LNCAP (cell line): ENCODE data around the gene ALDOA.

Source experiments
- CTCF ChIP-seq: fragments of 450-650 bp; IDR thresholded peaks from 2 replicates; pipeline ENCODE4 v1.5.1; 2017; ENCODE audit warnings: mild to moderate bottlenecking

Gene ALDOA

GRCh38 chr16:30025156-30025555 lies 40.4 kb upstream of the ALDOA start:
- no peak for TF ChIP-seq CTCF

DNA sequence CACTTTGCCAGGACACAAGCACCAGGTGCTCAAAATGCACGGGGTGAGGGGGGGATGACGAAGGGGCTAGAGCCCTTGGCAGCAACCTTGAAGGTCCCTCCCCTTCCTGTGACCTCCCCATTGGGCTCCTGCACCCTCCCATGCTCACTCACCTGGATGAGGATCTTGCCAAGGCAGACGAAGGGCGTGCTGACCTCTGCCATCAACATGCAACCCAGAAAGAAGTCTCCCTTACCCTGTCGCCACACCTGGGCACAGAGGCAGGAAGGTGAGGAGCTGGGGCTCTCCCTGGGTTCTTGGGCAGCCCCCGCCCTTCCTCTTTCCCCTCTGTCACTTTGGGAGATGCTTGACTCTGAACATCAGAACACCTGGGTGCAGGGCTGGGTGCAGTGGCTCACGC lies 40.0 kb upstream of the ALDOA start:
- no peak for TF ChIP-seq CTCF

DNA sequence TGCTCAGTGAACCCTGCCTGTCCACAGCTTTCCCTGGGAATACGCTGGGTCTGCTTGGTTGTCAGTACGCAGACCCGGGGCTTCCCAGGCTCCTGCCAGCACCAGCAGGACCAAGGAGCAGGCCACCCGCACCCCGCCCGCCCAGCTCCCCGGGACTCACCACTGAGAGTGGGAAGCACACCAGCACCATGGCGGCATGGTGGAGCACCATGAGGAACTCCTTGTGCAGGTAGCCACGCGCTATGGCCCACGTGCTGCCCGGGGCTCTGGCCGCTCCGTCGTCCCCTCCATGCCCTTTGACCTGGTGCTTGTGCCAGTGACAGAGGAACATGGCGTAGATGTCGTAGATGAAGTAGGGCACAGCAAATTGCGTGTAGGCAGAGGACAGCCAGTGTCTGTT lies 39.1 kb upstream of the ALDOA start:
- no peak for TF ChIP-seq CTCF

DNA sequence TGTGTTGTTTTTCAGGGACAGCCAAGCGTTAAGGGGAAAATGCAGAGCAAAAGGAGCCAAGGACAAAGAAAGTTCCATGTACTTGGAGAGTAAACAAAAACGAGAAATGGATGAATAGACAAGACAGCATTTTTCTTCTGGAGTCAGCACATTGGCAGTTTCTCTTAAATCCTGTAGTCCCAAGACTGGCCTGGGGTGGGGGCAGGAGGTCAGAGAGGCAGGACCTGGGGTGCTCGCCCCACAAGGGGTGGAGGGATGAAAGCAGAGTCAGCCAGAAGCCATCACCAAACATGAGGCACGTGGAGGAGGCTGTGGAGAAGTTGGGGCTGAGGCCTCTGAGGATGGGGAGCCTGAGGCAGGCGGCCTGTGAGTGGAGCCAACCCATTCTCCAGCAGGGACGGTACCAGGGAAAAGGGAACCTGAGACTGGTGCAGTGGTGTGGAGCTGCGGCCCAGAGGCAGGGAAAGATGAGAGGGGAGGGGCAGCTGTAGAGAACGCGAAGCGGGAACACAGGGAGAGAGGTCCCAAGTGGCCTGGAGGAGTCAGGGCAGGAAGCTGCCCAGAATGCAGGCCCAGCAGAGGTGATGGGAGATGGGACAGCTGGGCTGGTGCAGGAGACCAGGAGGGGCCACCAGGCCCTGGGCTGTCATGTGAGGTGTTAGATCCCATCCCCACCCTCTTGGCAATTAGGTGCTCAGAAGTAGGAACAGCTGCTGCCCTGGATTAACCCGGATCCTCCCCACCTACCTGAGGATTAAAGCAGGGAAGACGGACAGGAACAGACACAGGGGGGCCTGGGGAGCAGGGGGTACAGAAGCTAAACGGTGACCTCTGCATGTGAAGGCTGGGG lies 37.7 kb upstream of the ALDOA start:
- TF ChIP-seq CTCF, result no peak

DNA sequence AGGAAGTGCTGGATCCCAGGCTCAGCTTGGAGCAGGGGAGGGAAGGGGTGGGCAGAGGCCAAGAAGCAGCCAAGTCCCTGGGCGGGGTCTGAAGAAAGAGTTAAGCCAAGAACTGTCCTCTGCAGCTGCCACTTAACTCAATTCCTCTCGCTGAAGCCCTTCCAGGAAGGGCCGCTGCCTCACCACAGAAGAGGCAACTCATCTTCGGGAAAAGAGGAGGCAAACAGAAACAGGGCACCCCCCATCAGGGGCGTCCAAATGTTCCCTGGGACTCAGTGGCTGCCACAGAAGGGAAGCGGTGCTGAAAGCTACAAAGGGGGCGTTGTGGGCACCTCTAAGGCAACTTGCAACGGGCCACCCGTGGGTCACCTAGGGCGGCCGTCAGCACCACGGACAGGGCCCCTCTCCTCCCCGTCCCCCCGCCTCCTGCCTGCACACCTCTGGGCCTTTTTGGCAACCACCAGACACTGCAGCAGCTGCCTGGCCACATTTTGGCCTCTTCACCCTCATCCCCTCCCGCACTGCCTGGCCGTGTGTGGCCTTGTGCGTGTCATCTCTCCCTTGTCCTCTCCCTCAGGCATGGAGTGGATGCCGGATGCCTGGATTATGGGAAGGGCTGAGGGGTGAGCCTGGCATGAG lies 37.0 kb upstream of the ALDOA start:
- TF ChIP-seq CTCF, result no peak

- TF ChIP-seq CTCF, result no peak
Observed at GRCh38 chr16:30030011-30030685, 35.4 kb upstream of the ALDOA start.

DNA sequence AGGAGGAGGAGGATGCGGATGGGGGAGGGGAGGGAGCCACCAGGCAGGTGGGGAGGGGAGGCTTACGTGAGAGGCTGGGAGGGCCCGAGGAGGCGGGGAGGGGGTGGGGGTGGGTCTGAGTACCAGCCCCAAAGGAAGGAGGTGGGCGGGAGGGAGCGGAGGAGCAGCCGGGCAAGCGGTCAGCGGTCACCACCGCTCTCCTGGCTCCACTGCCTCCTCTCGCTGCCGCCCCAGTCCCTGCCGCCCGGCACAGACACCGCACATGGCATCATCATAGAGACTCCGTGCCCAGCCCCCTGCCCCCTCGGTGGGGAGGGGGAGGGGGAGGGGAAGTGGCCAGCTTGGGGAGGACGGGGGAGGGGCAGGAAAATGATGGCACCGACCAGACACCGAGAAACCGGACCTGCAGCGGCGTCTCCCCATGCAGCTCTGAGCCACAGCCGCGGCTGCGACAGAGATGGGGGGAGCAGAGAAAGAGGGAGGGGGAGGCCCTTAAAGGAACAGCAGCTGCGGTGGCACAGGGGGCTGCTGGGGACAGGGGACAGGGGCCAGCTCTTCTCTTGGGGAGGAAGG lies 34.6 kb upstream of the ALDOA start, which contains the start of gene TLCD3B:
TSS of gene TLCD3B (minus strand) at position 431 of the 573 bp plus-strand sequence. CDS start 744 bp downstream, outside the sequence.
- TF ChIP-seq CTCF, result no peak
